ENCODE results near the gene EPN2.

The EPN2 gene

GRCh38 chr17:19365833-19366636 lies 128.9 kb downstream of the EPN2 start:
- DNase-seq (ENCODE audit: low read depth), result no peak

GRCh38 chr17:19366637-19366972 lies 129.4 kb downstream of the EPN2 start:
- DNase-seq (ENCODE audit: low read depth), result no peak

GRCh38 chr17:19368229-19368628 lies 131.1 kb downstream of the EPN2 start:
- DNase-seq (ENCODE audit: low read depth), result no peak

GRCh38 chr17:19369107-19369778 lies 132.1 kb downstream of the EPN2 start:
- DNase-seq (ENCODE audit: low read depth), result no peak

- DNase-seq (ENCODE audit: low read depth), result no peak
Observed at GRCh38 chr17:19369846-19370492, 132.8 kb downstream of the EPN2 start.

GRCh38 chr17:19370493-19370960 lies 133.4 kb downstream of the EPN2 start:
- no peak for DNase-seq (ENCODE audit: low read depth)

- no peak for DNase-seq (ENCODE audit: low read depth)
Observed at GRCh38 chr17:19371259-19372010, 134.3 kb downstream of the EPN2 start.

GRCh38 chr17:19372011-19372370 lies 134.8 kb downstream of the EPN2 start:
- no peak for DNase-seq (ENCODE audit: low read depth)

- no peak for DNase-seq (ENCODE audit: low read depth)
Observed at GRCh38 chr17:19372439-19372838, 135.3 kb downstream of the EPN2 start.

- DNase-seq (ENCODE audit: low read depth), result no peak
Observed at GRCh38 chr17:19372866-19373504, 135.8 kb downstream of the EPN2 start.

- DNase-seq (ENCODE audit: low read depth), result no peak
Observed at GRCh38 chr17:19374136-19374535, 137.0 kb downstream of the EPN2 start.

- DNase-seq (ENCODE audit: low read depth), result no peak
Observed at GRCh38 chr17:19375732-19376131, 138.6 kb downstream of the EPN2 start.

- DNase-seq (ENCODE audit: low read depth), result no peak
Observed at GRCh38 chr17:19376811-19377210, 139.6 kb downstream of the EPN2 start.

GRCh38 chr17:19377602-19378415 lies 140.6 kb downstream of the EPN2 start:
- peak; percentile 93 for DNase-seq (ENCODE audit: low read depth)

- no peak for DNase-seq (ENCODE audit: low read depth)
Observed at GRCh38 chr17:19378416-19379360, 141.5 kb downstream of the EPN2 start, which contains the start of gene MAPK7. TSS of gene MAPK7 (plus strand) at chr17:19378498. CDS start at chr17:19378901, 403 bp downstream.

- DNase-seq (ENCODE audit: low read depth), result no peak
Observed at GRCh38 chr17:19379361-19380065, 142.3 kb downstream of the EPN2 start.

GRCh38 chr17:19380481-19381301 lies 143.5 kb downstream of the EPN2 start:
- DNase-seq (ENCODE audit: low read depth), result no peak

GRCh38 chr17:19381361-19381740 lies 144.2 kb downstream of the EPN2 start:
- DNase-seq (ENCODE audit: low read depth), result no peak
